Right lobe of liver (tissue), 6 donors: Measurements from ENCODE around the gene RBMY1D. TPM values are rescaled to one million over a fixed set of nuclear protein-coding genes. Genes with fewer than 3 reads are reported as not detected.

Source experiments
- ATAC-seq, 4 donors: fragments of 200-7000 bp; cut with Tn5 transposase; one replicate each; pipeline ENCODE4 v1.9.1; 2020; ENCODE audit warnings: mild to moderate bottlenecking in 4 of 4, moderate library complexity in 4 of 4
- DNase-seq, 3 donors: peaks; one replicate each; pipeline ENCODE4 v3.0.0-alpha.2; 2020
- H3K27ac ChIP-seq, 3 donors: fragments of 200-600 bp; one replicate each; pipeline ENCODE4 v1.8.0; 2022
- H3K27me3 ChIP-seq, 2 donors: fragments of 200-600 bp; one replicate each; pipeline ENCODE4 v1.8.0; 2022
- H3K36me3 ChIP-seq, 4 donors: fragments of 200-600 bp; sonication (generic) in 1 of 4; one replicate each; pipeline versions ENCODE4 v1.5.1 to v1.8.0; 2017 to 2022; ENCODE audit warnings: control low read depth in 1 of 4
- H3K4me1 ChIP-seq, 4 donors: fragments of 200-600 bp; sonication (generic) in 1 of 4; one replicate each; pipeline versions ENCODE4 v1.5.1 to v1.8.0; 2017 to 2022; ENCODE audit warnings: control low read depth in 1 of 4
- H3K4me3 ChIP-seq, 3 donors: fragments of 200-600 bp; one replicate each; pipeline ENCODE4 v1.8.0; 2022
- H3K9me3 ChIP-seq, 4 donors: fragments of 200-600 bp; sonication (generic) in 1 of 4; one replicate each; pipeline versions ENCODE4 v1.5.1 to v1.8.0; 2017 to 2022; ENCODE audit warnings: control low read depth in 1 of 4
- CTCF ChIP-seq, 4 donors: fragments of 200-600 bp in 3 of 4; fragments of 450-650 bp in 1 of 4; IDR thresholded peaks; one replicate each; pipeline versions ENCODE4 v1.5.1 to v1.8.0; 2016 to 2022; ENCODE audit warnings: antibody characterized with exemption in 4 of 4, mild to moderate bottlenecking in 2 of 4
- POLR2A ChIP-seq: fragments of 450-650 bp; IDR thresholded peaks from one replicate; pipeline ENCODE4 v1.6.1; 2017; ENCODE audit warnings: antibody characterized with exemption, mild to moderate bottlenecking
- WGBS: methylation state at CpG from one replicate; pipeline ENCODE4 v1.1.6; 2018; ENCODE audit warnings: low coverage, low lambda C conversion rate; ENCODE audit not compliant: insufficient coverage; ENCODE audit errors: missing lambda C conversion rate; 5-methylcytosine and 5-hydroxymethylcytosine counted together
- intact Hi-C, 2 donors: fragments of 100-400 bp; cut with DNase I; formaldehyde crosslinking; loops; one replicate each; pipeline versions ENCODE4 v1.11.2 to v1.14.1; 2022
- total RNA-seq, 6 experiments: library from RNA; depleted of rRNA in 2 of 6; stranded (reverse); fragments of >200 nt in 2 of 6; fragmentation: NEBNext Ultra II Directional in 3 of 6; extraction: Animal tissue kit (Norgen Biotek cat#: 25700) in 3 of 6; gene quantifications; one replicate each; pipeline versions ENCODE4 v1.1.0 to v1.2.4, GENCODE V29; 2016 to 2023
- donor health status: DM: no; HTN: yes; CAD: no.
- donor health status: DM: no; HTN: no; CAD: no.
- donor health status: DM: no; HTN: no; CAD: no.
- donor health status: DM: no; HTN: yes; CAD: no.
- donor health status: DM: no; HTN: yes; CAD: no.

RBMY1D gene
- total RNA-seq, 6 experiments from 2014 or later, result not detected

GRCh38 chrY:21836343-21836742 is 58.0 kb downstream of the RBMY1D start:
- DNase-seq (no peak), ATAC-seq (no peak)
- Histone ChIP-seq H3K27me3 (no peaks in the 10 kb centered on the region), H3K4me3 (no peak overlapping the region), H3K9me3 (no peaks in the 10 kb centered on the region), H3K4me1 (no peaks in the 10 kb centered on the region), H3K27ac (no peak overlapping the region), H3K36me3 (no peaks in the 10 kb centered on the region)
- intact Hi-C loops, result no loop called here
- TF ChIP-seq CTCF (IDR thresholded peaks at IDR 0.05), result no peak
- no CpG with 5 or more reads among the region's 8 CpGs for WGBS

- intact Hi-C loops, result no loop called here
- ATAC-seq, result no peak
- Histone ChIP-seq H3K4me1 (no peaks in the 10 kb centered on the region), H3K27ac (no peak overlapping the region), H3K9me3 (no peaks in the 10 kb centered on the region), H3K4me3 (no peak overlapping the region), H3K36me3 (no peaks in the 10 kb centered on the region), H3K27me3 (no peaks in the 10 kb centered on the region)
- TF ChIP-seq POLR2A (no peak), CTCF (IDR thresholded peaks at IDR 0.05) (no peak)
- no peak for DNase-seq
- no CpG with 5 or more reads among the region's 7 CpGs for WGBS
These were observed 59.3 kb downstream of the RBMY1D start for GRCh38 chrY:21835052-21835451.

Other genes starting within 250 kb of the RBMY1D start
- gene RBMY1E, start 23.5 kb upstream of the RBMY1D start, total RNA-seq, result not detected